Measurements from ENCODE around the gene TTC3.

GRCh38 chr21:37146320-37147235 is 73.5 kb downstream of the TTC3 start:
- TF ChIP-seq EZH2phosphoT487 (IDR thresholded peaks at IDR 0.05; ENCODE audit: low read depth) (no peak), CTCF (IDR thresholded peaks at IDR 0.05; ENCODE audit: low read depth, low read length) (no peak)
